Stimulated activated effector memory CD8-positive, alpha-beta T cell treated with anti-CD3 and anti-CD28 coated beads, Interleukin-12 subunit alpha, Interleukin-12 subunit beta, amount 100 ng/mL, for 72 hours (primary cell): ENCODE results near the gene CKAP5.

Source experiments
- ATAC-seq: fragments of 150-1000 bp; cut with Tn5 transposase; 2 replicates; pipeline ENCODE4 v1.10.0; 2021
- DNase-seq, 2 donors: peaks; one replicate each; pipeline ENCODE4 v3.0.0; 2021 to 2022; ENCODE audit warnings: low spot score in 2 of 2
- H3K27ac Mint-ChIP-seq: one replicate; pipeline ENCODE4 v1.8.0; 2022; ENCODE audit warnings: mild to moderate bottlenecking, mixed read lengths
- H3K36me3 Mint-ChIP-seq: one replicate; pipeline ENCODE4 v1.8.0; 2022; ENCODE audit warnings: mild to moderate bottlenecking, mixed read lengths
- H3K4me1 Mint-ChIP-seq: one replicate; pipeline ENCODE4 v1.8.0; 2022; ENCODE audit warnings: mixed read lengths
- H3K4me3 Mint-ChIP-seq: one replicate; pipeline ENCODE4 v1.8.0; 2022; ENCODE audit warnings: mild to moderate bottlenecking, mixed read lengths
- H3K9me3 Mint-ChIP-seq: one replicate; pipeline ENCODE4 v1.8.0; 2022; ENCODE audit warnings: mixed read lengths

The CKAP5 gene

GRCh38 chr11:46845740-46846509 lies at the start of gene CKAP5:
Gene CKAP5 (minus strand): TSS chr11:46846280. CDS start chr11:46821231, 25,049 bp downstream.
- H3K4me1 Mint-ChIP-seq: peaks cover 38% of the 10 kb centered on the region
- no peaks in the 10 kb centered on the region for H3K9me3 Mint-ChIP-seq
- DNase-seq (peak; percentile 74 to 94), ATAC-seq (peak; percentile 97)
- H3K36me3 Mint-ChIP-seq: peaks cover 44% of the 10 kb centered on the region
- H3K27ac Mint-ChIP-seq: peak within 1 kb of the TSS; percentile 97
- H3K4me3 Mint-ChIP-seq: peak within 1 kb of the TSS; percentile 93

GRCh38 chr11:46895821-46896220 lies 49.7 kb upstream of the CKAP5 start:
- DNase-seq: no peak
- no peaks in the 10 kb centered on the region for H3K4me1 Mint-ChIP-seq
- H3K4me3 Mint-ChIP-seq: no peak overlapping the region
- H3K9me3 Mint-ChIP-seq: no peaks in the 10 kb centered on the region
- H3K36me3 Mint-ChIP-seq: no peaks in the 10 kb centered on the region
- no peak overlapping the region for H3K27ac Mint-ChIP-seq
- ATAC-seq: no peak

- Mint-ChIP-seq H3K4me3 (no peak overlapping the region), H3K27ac (no peak overlapping the region), H3K36me3 (no peaks in the 10 kb centered on the region), H3K4me1 (no peaks in the 10 kb centered on the region), H3K9me3 (no peaks in the 10 kb centered on the region)
- ATAC-seq (no peak), DNase-seq (no peak)
These were observed 48.9 kb upstream of the CKAP5 start for GRCh38 chr11:46894961-46895360.

GRCh38 chr11:46894506-46894905 lies 48.4 kb upstream of the CKAP5 start:
- Mint-ChIP-seq H3K27ac (no peak overlapping the region), H3K4me3 (no peak overlapping the region), H3K9me3 (no peaks in the 10 kb centered on the region), H3K36me3 (no peaks in the 10 kb centered on the region), H3K4me1 (no peaks in the 10 kb centered on the region)
- no peak for DNase-seq
- ATAC-seq: no peak

- no peaks in the 10 kb centered on the region for H3K4me1 Mint-ChIP-seq
- no peak overlapping the region for H3K27ac Mint-ChIP-seq
- ATAC-seq: no peak
- DNase-seq: no peak
- no peaks in the 10 kb centered on the region for H3K9me3 Mint-ChIP-seq
- no peak overlapping the region for H3K4me3 Mint-ChIP-seq
- H3K36me3 Mint-ChIP-seq: no peaks in the 10 kb centered on the region
These were observed 46.8 kb upstream of the CKAP5 start for GRCh38 chr11:46892838-46893237.

- Mint-ChIP-seq H3K9me3 (no peaks in the 10 kb centered on the region), H3K27ac (no peak overlapping the region), H3K4me1 (no peaks in the 10 kb centered on the region), H3K4me3 (no peak overlapping the region), H3K36me3 (no peaks in the 10 kb centered on the region)
- DNase-seq (no peak), ATAC-seq (no peak)
These were observed 46.0 kb upstream of the CKAP5 start for GRCh38 chr11:46892109-46892508.

- Mint-ChIP-seq H3K4me1 (no peaks in the 10 kb centered on the region), H3K4me3 (no peak overlapping the region), H3K27ac (no peak overlapping the region), H3K36me3 (no peaks in the 10 kb centered on the region), H3K9me3 (no peaks in the 10 kb centered on the region)
- DNase-seq: no peak
- no peak for ATAC-seq
These were observed 44.6 kb upstream of the CKAP5 start for GRCh38 chr11:46890665-46891064.

- ATAC-seq (peak; percentile 82), DNase-seq (peak; percentile 68 to 88)
- Mint-ChIP-seq H3K36me3 (no peaks in the 10 kb centered on the region), H3K4me3 (no peak overlapping the region), H3K27ac (peak overlapping the region; percentile 48), H3K9me3 (no peaks in the 10 kb centered on the region), H3K4me1 (no peaks in the 10 kb centered on the region)
These were observed 43.8 kb upstream of the CKAP5 start for GRCh38 chr11:46889689-46890475.

GRCh38 chr11:46889251-46889650 lies 43.2 kb upstream of the CKAP5 start:
- H3K36me3 Mint-ChIP-seq: no peaks in the 10 kb centered on the region
- H3K4me1 Mint-ChIP-seq: no peaks in the 10 kb centered on the region
- ATAC-seq (no peak), DNase-seq (no peak)
- H3K4me3 Mint-ChIP-seq: no peak overlapping the region
- no peak overlapping the region for H3K27ac Mint-ChIP-seq
- H3K9me3 Mint-ChIP-seq: no peaks in the 10 kb centered on the region

GRCh38 chr11:46888636-46889035 lies 42.6 kb upstream of the CKAP5 start:
- Mint-ChIP-seq H3K9me3 (no peaks in the 10 kb centered on the region), H3K36me3 (no peaks in the 10 kb centered on the region), H3K27ac (no peak overlapping the region), H3K4me1 (no peaks in the 10 kb centered on the region), H3K4me3 (no peak overlapping the region)
- no peak for ATAC-seq
- no peak for DNase-seq

- Mint-ChIP-seq H3K9me3 (no peaks in the 10 kb centered on the region), H3K36me3 (no peaks in the 10 kb centered on the region), H3K4me1 (no peaks in the 10 kb centered on the region), H3K27ac (no peak overlapping the region), H3K4me3 (no peak overlapping the region)
- DNase-seq: no peak
- no peak for ATAC-seq
These were observed 40.1 kb upstream of the CKAP5 start for GRCh38 chr11:46886211-46886610.

GRCh38 chr11:46879056-46879585 lies 33.0 kb upstream of the CKAP5 start:
- Mint-ChIP-seq H3K4me3 (no peak overlapping the region), H3K4me1 (no peaks in the 10 kb centered on the region), H3K27ac (no peak overlapping the region), H3K36me3 (no peaks in the 10 kb centered on the region), H3K9me3 (no peaks in the 10 kb centered on the region)
- no peak for DNase-seq
- ATAC-seq: no peak

GRCh38 chr11:46877580-46877979 lies 31.5 kb upstream of the CKAP5 start:
- ATAC-seq (no peak), DNase-seq (no peak)
- Mint-ChIP-seq H3K4me3 (no peak overlapping the region), H3K27ac (no peak overlapping the region), H3K36me3 (no peaks in the 10 kb centered on the region), H3K4me1 (no peaks in the 10 kb centered on the region), H3K9me3 (no peaks in the 10 kb centered on the region)

- Mint-ChIP-seq H3K27ac (no peak overlapping the region), H3K36me3 (no peaks in the 10 kb centered on the region), H3K9me3 (no peaks in the 10 kb centered on the region), H3K4me3 (no peak overlapping the region), H3K4me1 (no peaks in the 10 kb centered on the region)
- DNase-seq: no peak
- ATAC-seq: no peak
These were observed 30.4 kb upstream of the CKAP5 start for GRCh38 chr11:46876471-46876870.

GRCh38 chr11:46874586-46874985 lies 28.5 kb upstream of the CKAP5 start:
- DNase-seq (no peak), ATAC-seq (peak; percentile 31)
- Mint-ChIP-seq H3K4me3 (no peak overlapping the region), H3K9me3 (no peaks in the 10 kb centered on the region), H3K36me3 (no peaks in the 10 kb centered on the region), H3K27ac (no peak overlapping the region), H3K4me1 (no peaks in the 10 kb centered on the region)

GRCh38 chr11:46868912-46869311 lies 22.8 kb upstream of the CKAP5 start:
- H3K36me3 Mint-ChIP-seq: no peaks in the 10 kb centered on the region
- DNase-seq: no peak
- ATAC-seq: no peak
- no peaks in the 10 kb centered on the region for H3K4me1 Mint-ChIP-seq
- H3K9me3 Mint-ChIP-seq: no peaks in the 10 kb centered on the region
- H3K4me3 Mint-ChIP-seq: no peak overlapping the region
- no peak overlapping the region for H3K27ac Mint-ChIP-seq
